HG03025 (cell line): ENCODE data around the gene NAV2.

Experiments used
- ATAC-seq: cut with Tn5 transposase; IDR thresholded peaks from one replicate; pipeline ENCODE4 v1.9.1; 2021; ENCODE audit warnings: mild to moderate bottlenecking, moderate library complexity; ENCODE audit not compliant: unreplicated experiment, low FRiP score

The NAV2 gene

GRCh38 chr11:20157728-20158127 is 445.1 kb downstream of the NAV2 start:
- no peak for ATAC-seq

- no peak for ATAC-seq
Observed at GRCh38 chr11:20158597-20159257, 446.1 kb downstream of the NAV2 start.

GRCh38 chr11:20159466-20160381 is 447.1 kb downstream of the NAV2 start:
- ATAC-seq = no peak

GRCh38 chr11:20160425-20161229 is 448.0 kb downstream of the NAV2 start, which contains the start of gene DBX1:
Gene DBX1 (minus strand): TSS chr11:20160475. CDS start chr11:20160324, 151 bp downstream.
- no peak for ATAC-seq

- no peak for ATAC-seq
Observed at GRCh38 chr11:20161230-20161918, 448.7 kb downstream of the NAV2 start.

- no peak for ATAC-seq
Observed at GRCh38 chr11:20161923-20162744, 449.5 kb downstream of the NAV2 start.

GRCh38 chr11:20162824-20163782 is 450.5 kb downstream of the NAV2 start:
- no peak for ATAC-seq

- no peak for ATAC-seq
Observed at GRCh38 chr11:20163783-20164481, 451.3 kb downstream of the NAV2 start.
